H9 (cell line): ENCODE data around the gene KCNK16. TPM values are rescaled to one million over a fixed set of nuclear protein-coding genes. Genes with fewer than 3 reads are reported as not detected.
A peak's percentile ranks its signal among the peaks of the same experiment; 100 is the strongest.

ENCODE experiments used
- DNase-seq: peaks from one replicate; pipeline ENCODE4 v3.0.0-alpha.2; 2017
- H2AFZ ChIP-seq: one replicate; pipeline ENCODE4 v1.6.1; 2013; ENCODE audit warnings: mild to moderate bottlenecking, low read length, control low read depth, moderate library complexity
- H2AK5ac ChIP-seq: 2 replicates; pipeline ENCODE4 v1.6.1; 2013; ENCODE audit warnings: low read length, control low read depth, mixed read lengths; ENCODE audit not compliant: insufficient read length
- H2BK120ac ChIP-seq: one replicate; pipeline ENCODE4 v1.6.1; 2013; ENCODE audit warnings: low read depth, mild to moderate bottlenecking, low read length, control low read depth, inconsistent platforms; ENCODE audit not compliant: poor library complexity, severe bottlenecking
- H2BK12ac ChIP-seq: 2 replicates; pipeline ENCODE4 v1.6.1; 2013; ENCODE audit warnings: low read length, control low read depth, mixed read lengths, low read depth; ENCODE audit not compliant: insufficient read length
- H2BK15ac ChIP-seq: 2 replicates; pipeline ENCODE4 v1.6.1; 2013; ENCODE audit warnings: low read depth, low read length, control low read depth
- H2BK20ac ChIP-seq: one replicate; pipeline ENCODE4 v1.6.1; 2013; ENCODE audit warnings: low read depth, mild to moderate bottlenecking, low read length, control low read depth, inconsistent platforms; ENCODE audit not compliant: poor library complexity, severe bottlenecking
- H2BK5ac ChIP-seq: 2 replicates; pipeline ENCODE4 v1.6.1; 2013; ENCODE audit warnings: low read length, control low read depth, mixed read lengths; ENCODE audit not compliant: insufficient read length
- H3K14ac ChIP-seq: 2 replicates; pipeline ENCODE4 v1.6.1; 2013; ENCODE audit warnings: low read length, control low read depth; ENCODE audit not compliant: insufficient read depth
- H3K18ac ChIP-seq: 2 replicates; pipeline ENCODE4 v1.6.1; 2013; ENCODE audit warnings: low read depth, mild to moderate bottlenecking, mixed read lengths, low read length, control low read depth; ENCODE audit not compliant: insufficient read length
- H3K23ac ChIP-seq: 2 replicates; pipeline ENCODE4 v1.6.1; 2013; ENCODE audit warnings: low read length, control low read depth, mixed read lengths, low read depth; ENCODE audit not compliant: insufficient read length
- H3K23me2 ChIP-seq: 2 replicates; pipeline ENCODE4 v1.6.1; 2013; ENCODE audit warnings: low read depth, mild to moderate bottlenecking, mixed read lengths, low read length, control low read depth; ENCODE audit not compliant: insufficient read length, poor library complexity, severe bottlenecking
- H3K27ac ChIP-seq: 2 replicates; pipeline ENCODE4 v1.5.1; 2013; ENCODE audit warnings: low read length, control low read depth, mixed read lengths, low read depth; ENCODE audit not compliant: insufficient read length
- H3K27me3 ChIP-seq: 2 replicates; pipeline ENCODE4 v1.6.1; 2013; ENCODE audit warnings: low read length, control low read depth, inconsistent platforms; ENCODE audit not compliant: insufficient read depth
- H3K4ac ChIP-seq: 2 replicates; pipeline ENCODE4 v1.6.1; 2013; ENCODE audit warnings: low read depth, mild to moderate bottlenecking, control low read depth, inconsistent platforms, low read length, moderate library complexity
- H3K4me1 ChIP-seq: 2 replicates; pipeline ENCODE4 v1.6.1; 2013; ENCODE audit warnings: low read length, control low read depth, inconsistent platforms; ENCODE audit not compliant: insufficient read depth
- H3K4me2 ChIP-seq: 2 replicates; pipeline ENCODE4 v1.6.1; 2013; ENCODE audit warnings: low read length, control low read depth, mixed read lengths; ENCODE audit not compliant: insufficient read length, insufficient read depth
- H3K56ac ChIP-seq: 2 replicates; pipeline ENCODE4 v1.6.1; 2013; ENCODE audit warnings: low read depth, mild to moderate bottlenecking, mixed read lengths, low read length, control low read depth; ENCODE audit not compliant: insufficient read length
- H3K79me1 ChIP-seq: 2 replicates; pipeline ENCODE4 v1.6.1; 2013; ENCODE audit warnings: low read depth, mild to moderate bottlenecking, moderate library complexity, low read length, control low read depth, inconsistent platforms; ENCODE audit not compliant: insufficient read depth, poor library complexity, severe bottlenecking
- H3K79me2 ChIP-seq: 2 replicates; pipeline ENCODE4 v1.6.1; 2013; ENCODE audit warnings: low read length, control low read depth, inconsistent platforms; ENCODE audit not compliant: insufficient read depth
- H3K9ac ChIP-seq: 2 replicates; pipeline ENCODE4 v1.6.1; 2013; ENCODE audit warnings: low read length, control low read depth, mixed read lengths; ENCODE audit not compliant: insufficient read length; ENCODE audit errors: extremely low read depth
- H3K9me3 ChIP-seq: one replicate; pipeline ENCODE4 v1.6.1; 2013; ENCODE audit warnings: low read depth, low read length, inconsistent platforms; ENCODE audit not compliant: control insufficient read depth
- H3T11ph ChIP-seq: one replicate; pipeline ENCODE4 v1.6.1; 2013; ENCODE audit warnings: mild to moderate bottlenecking, low read length, control low read depth, inconsistent platforms
- H4K20me1 ChIP-seq: one replicate; pipeline ENCODE4 v1.6.1; 2013; ENCODE audit not compliant: control insufficient read depth, insufficient read length, insufficient read depth
- H4K5ac ChIP-seq: 2 replicates; pipeline ENCODE4 v1.6.1; 2013; ENCODE audit warnings: low read depth, mild to moderate bottlenecking, mixed read lengths, low read length, control low read depth; ENCODE audit not compliant: insufficient read length
- H4K8ac ChIP-seq: replicated peaks from 2 replicates; pipeline ENCODE4 v1.6.1; 2013; ENCODE audit warnings: low read length, control low read depth, mixed read lengths, low read depth; ENCODE audit not compliant: insufficient read length
- H4K91ac ChIP-seq: 2 replicates; pipeline ENCODE4 v1.6.1; 2013; ENCODE audit warnings: low read depth, mild to moderate bottlenecking, moderate library complexity, mixed read lengths, low read length, control low read depth; ENCODE audit not compliant: insufficient read length
- H3K27ac Mint-ChIP-seq, 3 experiments: 2 replicates in 2 of 3; 3 replicates in 1 of 3; pipeline ENCODE4 v1.8.0; 2020 to 2021; ENCODE audit warnings: mixed read lengths in 3 of 3, mild to moderate bottlenecking in 1 of 3, moderate library complexity in 1 of 3
- H3K27me3 Mint-ChIP-seq: 2 replicates; pipeline ENCODE4 v1.8.0; 2021; ENCODE audit warnings: low read depth, mild to moderate bottlenecking, moderate library complexity, mixed read lengths
- H3K36me3 Mint-ChIP-seq, 3 experiments: 2 replicates in 2 of 3; 3 replicates in 1 of 3; pipeline ENCODE4 v1.8.0; 2020 to 2021; ENCODE audit warnings: low read depth in 3 of 3, mixed read lengths in 3 of 3; ENCODE audit not compliant: insufficient read depth in 1 of 3
- H3K4me1 Mint-ChIP-seq, 2 experiments: 2 replicates each; pipeline ENCODE4 v1.8.0; 2020; ENCODE audit warnings: mixed read lengths in 2 of 2
- H3K4me3 Mint-ChIP-seq, 2 experiments: 2 replicates in 1 of 2; 3 replicates in 1 of 2; pipeline ENCODE4 v1.8.0; 2020 to 2021; ENCODE audit warnings: mild to moderate bottlenecking in 2 of 2, mixed read lengths in 2 of 2, moderate library complexity in 1 of 2
- H3K9me3 Mint-ChIP-seq, 2 experiments: 2 replicates in 1 of 2; 3 replicates in 1 of 2; pipeline ENCODE4 v1.8.0; 2020; ENCODE audit warnings: mild to moderate bottlenecking in 2 of 2, mixed read lengths in 2 of 2, moderate library complexity in 1 of 2
- CTCF ChIP-seq: fragments of 200-600 bp; sonication (generic); conservative IDR thresholded peaks from 3 replicates; pipeline ENCODE4 v1.8.0; 2021; ENCODE audit warnings: antibody characterized with exemption, mild to moderate bottlenecking
- WGBS: extraction: QIAGEN DNeasy Blood & Tissue Kit; methylation state at CpG from one replicate; pipeline ENCODE4 v1.1.7; 2013; ENCODE audit warnings: missing lambda C conversion rate, low lambda C conversion rate, mixed read lengths; ENCODE audit not compliant: insufficient read length; ENCODE audit errors: extremely low coverage; 5-methylcytosine and 5-hydroxymethylcytosine counted together
- total RNA-seq: library from RNA; stranded (reverse); gene quantifications from 2 replicates; pipeline ENCODE4 v1.2.1, GENCODE V29; 2021

The KCNK16 gene
- total RNA-seq, 1 experiment from 2014 or later = not detected

GRCh38 chr6:39347906-39348585 is 25.5 kb upstream of the KCNK16 start:
- Histone ChIP-seq H3K14ac (no peak overlapping the region), H3T11ph (no peak overlapping the region), H3K27ac (no peak overlapping the region), H2BK12ac (no peak overlapping the region), H3K79me2 (no peaks in the 10 kb centered on the region), H2AK5ac (no peak overlapping the region), H3K9ac (no peak overlapping the region), H3K27me3 (no peaks in the 10 kb centered on the region), H3K4me2 (no peak overlapping the region), H4K20me1 (no peaks in the 10 kb centered on the region), H3K4me1 (no peaks in the 10 kb centered on the region), H2BK5ac (no peak overlapping the region), H2BK20ac (no peak overlapping the region), H4K8ac (no peak overlapping the region), H4K91ac (no peak overlapping the region), H3K23me2 (no peaks in the 10 kb centered on the region), H2AFZ (no peak overlapping the region), H3K9me3 (no peaks in the 10 kb centered on the region), H3K4ac (no peak overlapping the region), H2BK120ac (no peak overlapping the region), H3K56ac (no peak overlapping the region), H3K18ac (no peak overlapping the region), H3K79me1 (no peaks in the 10 kb centered on the region), H3K23ac (no peak overlapping the region), H4K5ac (no peak overlapping the region), H2BK15ac (no peak overlapping the region)
- peaks cover 0 to 4% of the 10 kb centered on the region in 2 experiments; a peak in 3 of 5 replicates for H3K9me3 Mint-ChIP-seq
- H3K36me3 Mint-ChIP-seq = peaks cover 0 to 5% (median 0%) of the 10 kb centered on the region in 3 experiments; a peak in 2 of 7 replicates
- TF ChIP-seq CTCF = peak; percentile 91
- no CpG with 5 or more reads among the region's 9 CpGs for WGBS
- H3K4me1 Mint-ChIP-seq = peaks cover 22 to 27% of the 10 kb centered on the region in 2 experiments
- no peak overlapping the region; a peak in 1 of 7 replicates for H3K27ac Mint-ChIP-seq
- peak; percentile 83 for DNase-seq
- peaks cover 1% of the 10 kb centered on the region; the same call in 1 of the 2 replicates for H3K27me3 Mint-ChIP-seq
- no peak overlapping the region for H3K4me3 Mint-ChIP-seq
